ENCODE results near the gene FKBP8.

The FKBP8 gene

GRCh38 chr19:18519962-18520847, 23.2 kb downstream of the FKBP8 start:
- peaks cover 19% of the 10 kb centered on the region for H3K79me1 ChIP-seq (ENCODE audit: low read length)
- WGBS (ENCODE audit: extremely low coverage, insufficient coverage, insufficient read length): no CpG with 5 or more reads among the region's 22 CpGs

DNA sequence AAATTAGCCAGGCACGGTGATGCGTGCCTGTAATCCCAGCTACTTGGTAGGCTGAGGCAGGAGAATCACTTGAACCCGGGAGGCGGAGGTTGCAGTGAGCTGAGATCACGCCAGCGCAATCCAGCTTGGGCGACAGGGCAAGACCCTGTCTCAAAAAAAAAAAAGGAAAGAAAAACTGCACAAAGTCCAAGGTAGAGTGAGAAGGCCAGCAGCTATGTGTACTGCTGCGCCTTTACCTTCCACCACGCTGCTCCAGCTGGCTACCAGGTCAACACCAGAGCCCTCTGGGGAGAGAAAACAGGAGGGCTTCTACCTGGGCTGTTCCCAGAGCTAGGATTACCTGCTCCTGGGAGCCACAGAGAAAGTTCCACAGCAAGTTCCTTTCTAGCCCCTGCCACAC, 24.7 kb downstream of the FKBP8 start:
- no CpG with 5 or more reads among the region's 9 CpGs for WGBS (ENCODE audit: extremely low coverage, insufficient coverage, insufficient read length)

More at GRCh38 chr19:18519962-18520847, 23.2 kb downstream of the FKBP8 start:
- Histone ChIP-seq H4K91ac (ENCODE audit: low read depth, low read length) (peak overlapping the region; percentile 67), H2AFZ (ENCODE audit: insufficient read depth, low read length, poor library complexity) (peak overlapping the region; percentile 55), H3K27ac (ENCODE audit: low read depth, low read length) (peak overlapping the region; percentile 97), H2BK5ac (ENCODE audit: low read depth, low read length, poor library complexity) (peak overlapping the region; percentile 80), H3K4me1 (ENCODE audit: control insufficient read depth in 1 of 2, insufficient read depth in 2 of 2, low read length in 2 of 2) (peaks cover 13% of the 10 kb centered on the region in 2 experiments), H3K18ac (ENCODE audit: low read length) (peak overlapping the region; percentile 76), H4K8ac (ENCODE audit: low read depth, low read length) (peak overlapping the region; percentile 84), H2AK5ac (ENCODE audit: low read length) (no peak overlapping the region), H3K4ac (ENCODE audit: low read depth, low read length) (peak overlapping the region; percentile 85), H3K27me3 (ENCODE audit: insufficient read depth, low read length) (no peaks in the 10 kb centered on the region), H3K36me3 (ENCODE audit: control insufficient read depth in 1 of 2, insufficient read depth in 2 of 2, low read length in 2 of 2) (no peaks in the 10 kb centered on the region), H3K9ac (ENCODE audit: low read length) (peak overlapping the region; percentile 92), H4K12ac (ENCODE audit: low read depth, low read length) (peak overlapping the region; percentile 39), H3K23ac (ENCODE audit: low read length) (no peak overlapping the region), H3K4me2 (ENCODE audit: low read length) (peak overlapping the region; percentile 100), H2BK120ac (ENCODE audit: insufficient read depth, low read length, poor library complexity) (peak overlapping the region; percentile 74), H3K79me2 (ENCODE audit: control insufficient read depth, insufficient read depth, low read length, poor library complexity) (peaks cover 21% of the 10 kb centered on the region), H3K14ac (ENCODE audit: low read length) (peak overlapping the region; percentile 79), H3K4me3 (ENCODE audit: low read depth, low read length) (peak overlapping the region; percentile 100), H3K9me3 (ENCODE audit: insufficient read depth, low read depth, low read length) (no peaks in the 10 kb centered on the region), H2BK12ac (ENCODE audit: low read length) (peak overlapping the region; percentile 33)
- peak; percentile 94 for DNase-seq

DNA sequence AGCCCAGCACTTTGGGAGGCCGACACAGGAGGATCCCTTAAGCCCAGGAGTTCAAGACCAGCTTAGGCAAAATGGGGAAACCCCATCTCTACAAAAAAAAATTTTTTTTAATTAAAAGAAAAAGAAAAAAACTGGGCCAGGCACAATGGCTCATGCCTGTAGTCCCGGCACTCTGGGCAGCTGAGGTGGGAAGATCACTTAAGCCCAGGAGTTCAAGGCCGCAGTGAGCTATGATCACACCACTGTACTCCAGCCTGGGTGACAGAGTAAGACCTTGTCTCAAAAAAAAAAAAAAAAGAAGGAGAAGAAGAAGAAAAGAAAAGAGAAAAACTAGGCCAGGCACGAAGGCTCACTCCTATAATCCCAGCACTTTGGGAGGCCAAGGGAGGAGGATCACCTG, 25.8 kb downstream of the FKBP8 start:
- Histone ChIP-seq H3K27ac (ENCODE audit: low read depth, low read length) (no peak overlapping the region), H4K8ac (ENCODE audit: low read depth, low read length) (no peak overlapping the region), H2BK120ac (ENCODE audit: insufficient read depth, low read length, poor library complexity) (no peak overlapping the region), H2BK5ac (ENCODE audit: low read depth, low read length, poor library complexity) (no peak overlapping the region), H3K23ac (ENCODE audit: low read length) (no peak overlapping the region), H2AFZ (ENCODE audit: insufficient read depth, low read length, poor library complexity) (no peak overlapping the region), H3K9me3 (ENCODE audit: insufficient read depth, low read depth, low read length) (no peaks in the 10 kb centered on the region), H3K36me3 (ENCODE audit: control insufficient read depth in 1 of 2, insufficient read depth in 2 of 2, low read length in 2 of 2) (no peaks in the 10 kb centered on the region), H3K9ac (ENCODE audit: low read length) (no peak overlapping the region), H3K18ac (ENCODE audit: low read length) (no peak overlapping the region), H3K27me3 (ENCODE audit: insufficient read depth, low read length) (no peaks in the 10 kb centered on the region), H3K4ac (ENCODE audit: low read depth, low read length) (no peak overlapping the region), H3K4me1 (ENCODE audit: control insufficient read depth in 1 of 2, insufficient read depth in 2 of 2, low read length in 2 of 2) (peaks cover 18 to 21% of the 10 kb centered on the region in 2 experiments), H2AK5ac (ENCODE audit: low read length) (no peak overlapping the region), H4K91ac (ENCODE audit: low read depth, low read length) (no peak overlapping the region), H3K4me2 (ENCODE audit: low read length) (no peak overlapping the region), H3K79me1 (ENCODE audit: low read length) (peaks cover 19% of the 10 kb centered on the region), H3K79me2 (ENCODE audit: control insufficient read depth, insufficient read depth, low read length, poor library complexity) (peaks cover 22% of the 10 kb centered on the region), H4K12ac (ENCODE audit: low read depth, low read length) (no peak overlapping the region), H2BK12ac (ENCODE audit: low read length) (no peak overlapping the region), H3K14ac (ENCODE audit: low read length) (no peak overlapping the region), H3K4me3 (ENCODE audit: low read depth, low read length) (no peak overlapping the region)
- peak in 1 of 2 donors; percentile 47 for DNase-seq
- no CpG with 5 or more reads among the region's 4 CpGs for WGBS (ENCODE audit: extremely low coverage, insufficient coverage, insufficient read length)

More for the DNA sequence above, 24.7 kb downstream of the FKBP8 start:
- Histone ChIP-seq H3K27me3 (ENCODE audit: insufficient read depth, low read length) (no peaks in the 10 kb centered on the region), H2AFZ (ENCODE audit: insufficient read depth, low read length, poor library complexity) (no peak overlapping the region), H3K36me3 (ENCODE audit: control insufficient read depth in 1 of 2, insufficient read depth in 2 of 2, low read length in 2 of 2) (no peaks in the 10 kb centered on the region), H4K12ac (ENCODE audit: low read depth, low read length) (no peak overlapping the region), H3K9ac (ENCODE audit: low read length) (no peak overlapping the region), H2BK5ac (ENCODE audit: low read depth, low read length, poor library complexity) (no peak overlapping the region), H3K4me3 (ENCODE audit: low read depth, low read length) (no peak overlapping the region), H3K4me2 (ENCODE audit: low read length) (no peak overlapping the region), H3K4me1 (ENCODE audit: control insufficient read depth in 1 of 2, insufficient read depth in 2 of 2, low read length in 2 of 2) (peaks cover 19 to 21% of the 10 kb centered on the region in 2 experiments), H3K18ac (ENCODE audit: low read length) (no peak overlapping the region), H4K91ac (ENCODE audit: low read depth, low read length) (no peak overlapping the region), H2BK12ac (ENCODE audit: low read length) (no peak overlapping the region), H3K9me3 (ENCODE audit: insufficient read depth, low read depth, low read length) (no peaks in the 10 kb centered on the region), H3K79me2 (ENCODE audit: control insufficient read depth, insufficient read depth, low read length, poor library complexity) (peaks cover 21% of the 10 kb centered on the region), H3K79me1 (ENCODE audit: low read length) (peaks cover 19% of the 10 kb centered on the region), H3K4ac (ENCODE audit: low read depth, low read length) (peak overlapping the region; percentile 93), H3K27ac (ENCODE audit: low read depth, low read length) (no peak overlapping the region), H3K14ac (ENCODE audit: low read length) (no peak overlapping the region), H2AK5ac (ENCODE audit: low read length) (no peak overlapping the region), H2BK120ac (ENCODE audit: insufficient read depth, low read length, poor library complexity) (no peak overlapping the region), H3K23ac (ENCODE audit: low read length) (no peak overlapping the region), H4K8ac (ENCODE audit: low read depth, low read length) (no peak overlapping the region)
- peak in 1 of 2 donors; percentile 22 for DNase-seq

DNA sequence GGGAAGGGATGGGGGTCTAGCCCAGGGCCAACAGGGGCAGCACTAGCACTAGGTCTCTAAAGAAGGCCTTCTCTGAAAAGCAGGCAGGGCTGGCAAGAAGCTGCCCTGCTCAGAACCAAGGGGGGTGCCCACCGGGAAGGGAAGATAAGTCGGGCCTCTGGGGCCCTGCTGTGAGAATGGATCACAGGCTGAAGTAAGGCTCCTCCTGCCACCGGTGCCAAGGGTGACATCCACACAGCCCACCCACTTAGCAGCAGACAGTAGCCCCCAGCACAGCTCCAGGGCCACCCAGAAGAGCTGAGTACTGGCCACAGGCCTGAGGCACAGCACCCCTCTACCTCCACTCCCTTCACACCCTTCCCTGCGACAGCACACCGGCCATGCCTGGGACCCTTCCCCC, 27.4 kb downstream of the FKBP8 start:
- WGBS (ENCODE audit: extremely low coverage, insufficient coverage, insufficient read length): no CpG with 5 or more reads among the region's 5 CpGs
- peak overlapping the region; percentile 29 for H3K18ac ChIP-seq (ENCODE audit: low read length)
- H3K9me3 ChIP-seq (ENCODE audit: insufficient read depth, low read depth, low read length): no peaks in the 10 kb centered on the region
- H3K23ac ChIP-seq (ENCODE audit: low read length): no peak overlapping the region
- H2BK5ac ChIP-seq (ENCODE audit: low read depth, low read length, poor library complexity): no peak overlapping the region
- peaks cover 10% of the 10 kb centered on the region for H3K79me1 ChIP-seq (ENCODE audit: low read length)
- no peak overlapping the region for H2AK5ac ChIP-seq (ENCODE audit: low read length)
- no peaks in the 10 kb centered on the region for H3K36me3 ChIP-seq (ENCODE audit: control insufficient read depth in 1 of 2, insufficient read depth in 2 of 2, low read length in 2 of 2)
- H4K91ac ChIP-seq (ENCODE audit: low read depth, low read length): no peak overlapping the region
- H3K4ac ChIP-seq (ENCODE audit: low read depth, low read length): peak overlapping the region; percentile 78
- DNase-seq: no peak
- no peak overlapping the region for H3K4me3 ChIP-seq (ENCODE audit: low read depth, low read length)
- no peak overlapping the region for H3K14ac ChIP-seq (ENCODE audit: low read length)
- H3K4me1 ChIP-seq (ENCODE audit: control insufficient read depth in 1 of 2, insufficient read depth in 2 of 2, low read length in 2 of 2): peaks cover 17 to 21% of the 10 kb centered on the region in 2 experiments
- H4K12ac ChIP-seq (ENCODE audit: low read depth, low read length): peak overlapping the region; percentile 5
- H3K4me2 ChIP-seq (ENCODE audit: low read length): no peak overlapping the region
- H3K27me3 ChIP-seq (ENCODE audit: insufficient read depth, low read length): no peaks in the 10 kb centered on the region
- H2BK120ac ChIP-seq (ENCODE audit: insufficient read depth, low read length, poor library complexity): no peak overlapping the region
- peaks cover 15% of the 10 kb centered on the region for H3K79me2 ChIP-seq (ENCODE audit: control insufficient read depth, insufficient read depth, low read length, poor library complexity)
- no peak overlapping the region for H2AFZ ChIP-seq (ENCODE audit: insufficient read depth, low read length, poor library complexity)
- H3K27ac ChIP-seq (ENCODE audit: low read depth, low read length): no peak overlapping the region
- H4K8ac ChIP-seq (ENCODE audit: low read depth, low read length): no peak overlapping the region
- no peak overlapping the region for H3K9ac ChIP-seq (ENCODE audit: low read length)
- H2BK12ac ChIP-seq (ENCODE audit: low read length): no peak overlapping the region
